ENCODE results near the gene LYL1. TPM values are rescaled to one million over a fixed set of nuclear protein-coding genes. Genes with fewer than 3 reads are reported as not detected.

LYL1 gene
- total RNA-seq, 1 donor from 2014 or later = 0.88 TPM

- H3K9me3 Mint-ChIP-seq = peaks cover 3% of the 10 kb centered on the region
- H3K9me3 ChIP-seq (ENCODE audit: low read depth) = no peaks in the 10 kb centered on the region
- H3K4me1 ChIP-seq = peaks cover 30% of the 10 kb centered on the region
- H3K36me3 Mint-ChIP-seq = no peaks in the 10 kb centered on the region
- TF ChIP-seq EZH2 (IDR thresholded peaks at IDR 0.05) (peak; percentile 40), EZH2phosphoT487 (IDR thresholded peaks at IDR 0.05) (peak; percentile 84), CTCF (IDR thresholded peaks at IDR 0.05) (no peak)
- peaks cover 97% of the 10 kb centered on the region for H3K27me3 ChIP-seq
- no peak overlapping the region for H3K27ac Mint-ChIP-seq
- no peak overlapping the region for H3K4me3 Mint-ChIP-seq
- peaks cover 69% of the 10 kb centered on the region for H3K27me3 Mint-ChIP-seq (ENCODE audit: insufficient read depth, low read depth)
- no peaks in the 10 kb centered on the region for H3K36me3 ChIP-seq
- H3K27ac ChIP-seq = no peak overlapping the region
- no peak overlapping the region for H3K4me2 ChIP-seq
- H4K20me1 ChIP-seq (ENCODE audit: low read depth) = peaks cover 38% of the 10 kb centered on the region
- no peak overlapping the region for H2AFZ ChIP-seq (replicated peaks)
- H3K79me2 ChIP-seq (ENCODE audit: low read depth) = no peaks in the 10 kb centered on the region
- no peak overlapping the region for H3K9ac ChIP-seq
- peaks cover 57% of the 10 kb centered on the region for H3F3A ChIP-seq (ENCODE audit: low read depth)
- H3K4me3 ChIP-seq = no peak overlapping the region
- DNase-seq (ENCODE audit: low spot score) = peak; percentile 49
- peaks cover 33% of the 10 kb centered on the region for H3K4me1 Mint-ChIP-seq
Measured at GRCh38 chr19:13097463-13098258, 5.0 kb downstream of the LYL1 start.

- Histone ChIP-seq H3K36me3 (no peaks in the 10 kb centered on the region), H3K79me2 (ENCODE audit: low read depth) (no peaks in the 10 kb centered on the region), H3F3A (ENCODE audit: low read depth) (peaks cover 57% of the 10 kb centered on the region), H3K27me3 (peaks cover 97% of the 10 kb centered on the region), H3K4me1 (peaks cover 33% of the 10 kb centered on the region), H3K9me3 (ENCODE audit: low read depth) (no peaks in the 10 kb centered on the region), H3K27ac (no peak overlapping the region), H4K20me1 (ENCODE audit: low read depth) (peaks cover 38% of the 10 kb centered on the region), H3K4me2 (no peak overlapping the region), H3K4me3 (no peak overlapping the region), H3K9ac (no peak overlapping the region), H2AFZ (replicated peaks) (no peak overlapping the region)
- H3K9me3 Mint-ChIP-seq = peaks cover 3% of the 10 kb centered on the region
- no peak for DNase-seq (ENCODE audit: low spot score)
- peaks cover 35% of the 10 kb centered on the region for H3K4me1 Mint-ChIP-seq
- peaks cover 67% of the 10 kb centered on the region for H3K27me3 Mint-ChIP-seq (ENCODE audit: insufficient read depth, low read depth)
- peak overlapping the region; percentile 43 for H3K4me3 Mint-ChIP-seq
- no peak overlapping the region for H3K27ac Mint-ChIP-seq
- TF ChIP-seq EZH2phosphoT487 (IDR thresholded peaks at IDR 0.05) = no peak
- TF ChIP-seq EZH2 (IDR thresholded peaks at IDR 0.05) = peak; percentile 90
- TF ChIP-seq CTCF (IDR thresholded peaks at IDR 0.05) = no peak
- no peaks in the 10 kb centered on the region for H3K36me3 Mint-ChIP-seq
Measured at GRCh38 chr19:13097033-13097462, 5.6 kb downstream of the LYL1 start.

GRCh38 chr19:13095934-13096927 is 6.4 kb downstream of the LYL1 start:
- Histone ChIP-seq H4K20me1 (ENCODE audit: low read depth) (peaks cover 38% of the 10 kb centered on the region), H3K79me2 (ENCODE audit: low read depth) (no peaks in the 10 kb centered on the region), H3K36me3 (no peaks in the 10 kb centered on the region), H3K27ac (no peak overlapping the region), H3K4me3 (peak overlapping the region; percentile 43), H2AFZ (replicated peaks) (peak overlapping the region; percentile 11), H3K9ac (no peak overlapping the region), H3K27me3 (peaks cover 97% of the 10 kb centered on the region), H3F3A (ENCODE audit: low read depth) (peaks cover 57% of the 10 kb centered on the region), H3K4me1 (peaks cover 37% of the 10 kb centered on the region), H3K4me2 (peak overlapping the region; percentile 75), H3K9me3 (ENCODE audit: low read depth) (no peaks in the 10 kb centered on the region)
- Mint-ChIP-seq H3K4me1 (peaks cover 39% of the 10 kb centered on the region), H3K9me3 (peaks cover 3% of the 10 kb centered on the region), H3K27me3 (ENCODE audit: insufficient read depth, low read depth) (peaks cover 63% of the 10 kb centered on the region), H3K4me3 (peak overlapping the region; percentile 57), H3K36me3 (no peaks in the 10 kb centered on the region), H3K27ac (no peak overlapping the region)
- peak; percentile 90 for DNase-seq (ENCODE audit: low spot score)
- no peak for TF ChIP-seq EZH2 (IDR thresholded peaks at IDR 0.05)
- peak; percentile 43 for TF ChIP-seq CTCF (IDR thresholded peaks at IDR 0.05)
